A549 (cell line): ENCODE measurements around the gene CEP85. TPM values are rescaled to one million over a fixed set of nuclear protein-coding genes. Genes with fewer than 3 reads are reported as not detected.
A peak's percentile ranks its signal among the peaks of the same experiment; 100 is the strongest.

Experiments
- ATAC-seq, 2 experiments: fragments of 200-7000 bp in 1 of 2; fragments of >200 bp in 1 of 2; cut with Nextera tagmentation in 1 of 2; cut with Tn5 transposase in 1 of 2; 3 replicates each; pipeline versions ENCODE4 v1.8.0 to v1.9.1; 2018 to 2020; ENCODE audit warnings: mild to moderate bottlenecking in 1 of 2, moderate library complexity in 1 of 2
- CTCF ChIA-PET: fragments of 300-600 bp; sonication (Branson Sonifier 250); formaldehyde crosslinking; extraction: SDS; loops from one replicate; lab custom pipeline; 2021; ENCODE audit warnings: antibody characterized with exemption, inconsistent platforms; lab: Yijun Ruan, JAX
- POLR2A ChIA-PET: fragments of 350-600 bp; formaldehyde crosslinking; extraction: SDS; loops from one replicate; lab custom pipeline; 2021; ENCODE audit warnings: antibody characterized with exemption, inconsistent platforms; lab: Yijun Ruan, JAX
- DNase-seq, 2 experiments: peaks; one replicate each; pipeline versions ENCODE4 v3.0.0 to v3.0.0-alpha.2; 2011 to 2016; ENCODE audit warnings: low read depth in 1 of 2, low spot score in 1 of 2
- FAIRE-seq: peaks from 2 replicates; lab custom pipeline; 2011; peaks lifted over from hg19 to GRCh38; lab: Jason Lieb, UNC
- H3K27ac ChIP-seq, 2 experiments: fragments of >200 bp; sonication (Bioruptor Twin); formaldehyde crosslinking; 3 replicates each; pipeline ENCODE4 v1.5.1; 2016 to 2017
- H3K4me1 ChIP-seq: fragments of >200 bp; sonication (Bioruptor Twin); formaldehyde crosslinking; 3 replicates; pipeline ENCODE4 v1.6.1; 2016
- H3K4me2 ChIP-seq: fragments of >200 bp; sonication (Bioruptor Twin); formaldehyde crosslinking; 3 replicates; pipeline ENCODE4 v1.6.1; 2016
- H3K4me3 ChIP-seq: fragments of >200 bp; sonication (Bioruptor Twin); formaldehyde crosslinking; 3 replicates; pipeline ENCODE4 v1.5.1; 2016
- H3K9me3 ChIP-seq: fragments of >200 bp; sonication (Bioruptor Twin); formaldehyde crosslinking; 3 replicates; pipeline ENCODE4 v1.6.1; 2016
- BCL3 ChIP-seq: fragments of >200 bp; sonication (Bioruptor Twin); formaldehyde crosslinking; IDR thresholded peaks from 3 replicates; pipeline ENCODE4 v1.6.1; 2016
- BHLHE40 ChIP-seq: IDR thresholded peaks from 2 replicates; pipeline ENCODE4 v1.6.1; 2012; ENCODE audit warnings: low read depth, low read length, inconsistent platforms
- CHD4 ChIP-seq: fragments of 200-600 bp; sonication (generic); IDR thresholded peaks from 2 replicates; pipeline ENCODE4 v1.6.1; 2016; ENCODE audit warnings: antibody characterized with exemption, mild to moderate bottlenecking, borderline replicate concordance
- CTCF ChIP-seq: fragments of >200 bp; sonication (Bioruptor Twin); formaldehyde crosslinking; IDR thresholded peaks from 3 replicates; pipeline ENCODE4 v1.5.1; 2016
- ELK1 ChIP-seq: fragments of 150-350 bp; IDR thresholded peaks from 2 replicates; pipeline ENCODE4 v1.6.1; 2014; ENCODE audit warnings: low read depth, mild to moderate bottlenecking, low read length
- HDAC2 ChIP-seq: fragments of 200-600 bp; sonication (generic); IDR thresholded peaks from 2 replicates; pipeline ENCODE4 v1.6.1; 2016
- HMGXB4 ChIP-seq: fragments of 250-450 bp; sonication (Bioruptor Pico); IDR thresholded peaks from 2 replicates; pipeline ENCODE4 v1.5.0; 2021; ENCODE audit warnings: mild to moderate bottlenecking, moderate library complexity, borderline replicate concordance
- HOXB13 ChIP-seq: fragments of 250-450 bp; sonication (Bioruptor Pico); IDR thresholded peaks from 2 replicates; pipeline ENCODE4 v1.5.0; 2020; ENCODE audit warnings: low read depth, mild to moderate bottlenecking, moderate library complexity
- HOXB5 ChIP-seq: fragments of 250-450 bp; sonication (Bioruptor Pico); IDR thresholded peaks from 2 replicates; pipeline ENCODE4 v1.5.0; 2020; ENCODE audit warnings: mild to moderate bottlenecking, moderate library complexity
- JUN ChIP-seq, 2 experiments: fragments of >200 bp; sonication (Bioruptor Twin); formaldehyde crosslinking; IDR thresholded peaks; 2 replicates in 1 of 2; 3 replicates in 1 of 2; pipeline ENCODE4 v1.6.1; 2016 to 2017
- JUNB ChIP-seq: fragments of >200 bp; sonication (Bioruptor Twin); formaldehyde crosslinking; IDR thresholded peaks from 2 replicates; pipeline ENCODE4 v1.6.1; 2016
- MAX ChIP-seq: IDR thresholded peaks from 2 replicates; pipeline ENCODE4 v1.6.1; 2012
- MAZ ChIP-seq: fragments of 150-350 bp; IDR thresholded peaks from 2 replicates; pipeline ENCODE4 v1.6.1; 2014; ENCODE audit warnings: antibody characterized with exemption, low read depth, low read length, borderline replicate concordance
- MYC ChIP-seq: IDR thresholded peaks from 2 replicates; pipeline ENCODE4 v1.6.1; 2012; ENCODE audit warnings: mild to moderate bottlenecking, inconsistent platforms, low read length, improper control_type of control experiment, borderline replicate concordance
- PBX3 ChIP-seq: IDR thresholded peaks from 2 replicates; pipeline ENCODE4 v1.6.1; 2012
- RAD21 ChIP-seq, 2 experiments: fragments of >200 bp in 1 of 2; sonication (Bioruptor Twin) in 1 of 2; formaldehyde crosslinking in 1 of 2; IDR thresholded peaks in 1 of 2; conservative IDR thresholded peaks in 1 of 2; 2 replicates in 1 of 2; 3 replicates in 1 of 2; pipeline ENCODE4 v1.6.1; 2012 to 2018; ENCODE audit warnings: inconsistent platforms in 1 of 2
- SMC3 ChIP-seq: fragments of >200 bp; sonication (Bioruptor Twin); formaldehyde crosslinking; IDR thresholded peaks from 3 replicates; pipeline ENCODE4 v1.6.1; 2018; ENCODE audit warnings: inconsistent platforms
- WGBS: methylation state at CpG from one replicate; pipeline ENCODE4 v1.1.6; 2017; ENCODE audit errors: missing lambda C conversion rate; 5-methylcytosine and 5-hydroxymethylcytosine counted together
- polyA plus RNA-seq, 4 experiments: library from polyadenylated mRNA; depleted of rRNA in 3 of 4; stranded (reverse); fragments of >200 nt; fragmentation: RNase III in 1 of 4; extraction: RNeasy Plus Mini Kit Qiagen cat#74134 plus additional on column Dnase treatment in 1 of 4; gene quantifications; 2 replicates in 3 of 4; 3 replicates in 1 of 4; pipeline ENCODE4 v1.2.3, GENCODE V29; 2011 to 2017

CEP85 gene
- polyA plus RNA-seq, 2 of the 4 experiments (the other 2 are of a cell fraction), result 13.0 to 21.1 TPM

GRCh38 chr1:26189751-26190275 lies 44.2 kb upstream of the CEP85 start:
- ChIA-PET POLR2A (no interaction called here), CTCF (interaction anchor here (0.7 to 3.2 kb wide), 7 partner anchors 8 to 201 kb away, joined by 3 to 15 read pairs (median 4); partner anchors contain the start of genes CEP85 and ZNF593)
- ATAC-seq (peak in 1 of 2 experiments; percentile 24; a peak in 1 of 6 replicates), FAIRE-seq (no peak), DNase-seq (no peak)
- no peak overlapping the region for H3K27ac ChIP-seq
- no peak overlapping the region for H3K4me2 ChIP-seq
- H3K9me3 ChIP-seq, result no peaks in the 10 kb centered on the region
- TF ChIP-seq HMGXB4, result no peak
- TF ChIP-seq MYC, result no peak
- no peak for TF ChIP-seq HOXB5 (CRISPR knock-in tag)
- no peak for TF ChIP-seq CHD4
- no peak for TF ChIP-seq BHLHE40
- TF ChIP-seq JUN (IDR thresholded peaks at IDR 0.05), result no peak
- no peak for TF ChIP-seq ELK1
- TF ChIP-seq HOXB13, result no peak
- no peak for TF ChIP-seq SMC3
- no peak for TF ChIP-seq MAZ
- no peaks in the 10 kb centered on the region for H3K4me1 ChIP-seq
- WGBS, result 75% methylated on average over 6 of the region's 7 CpGs
- no peak overlapping the region for H3K4me3 ChIP-seq

GRCh38 chr1:26190373-26190987 lies 43.5 kb upstream of the CEP85 start, which contains the start of gene CATSPER4:
TSS of gene CATSPER4 (plus strand) at chr1:26190602. CDS start at chr1:26190628, 26 bp downstream.
- no peak within 1 kb of the TSS for H3K4me3 ChIP-seq
- FAIRE-seq (no peak), ATAC-seq (peak; percentile 62 to 81; a peak in 5 of 6 replicates), DNase-seq (peak; percentile 44 to 57)
- no peak within 1 kb of the TSS for H3K27ac ChIP-seq
- WGBS, result 55% methylated on average over 12 of the region's 16 CpGs
- H3K4me1 ChIP-seq, result no peaks in the 10 kb centered on the region
- TF ChIP-seq HDAC2, result no peak
- no peak for TF ChIP-seq JUNB
- peak in 1 of 2 experiments; percentile 31; a peak in 1 of 5 replicates for TF ChIP-seq RAD21 (conservative IDR thresholded peaks at IDR 0.05 in 1 of 2, IDR thresholded peaks at IDR 0.05 in 1 of 2)
- TF ChIP-seq MAX, result no peak
- no peak for TF ChIP-seq PBX3
- POLR2A ChIA-PET, result no interaction called here
- H3K9me3 ChIP-seq, result no peaks in the 10 kb centered on the region
- H3K4me2 ChIP-seq, result no peak within 1 kb of the TSS
- CTCF ChIA-PET, result interaction anchor here (0.7 to 3.2 kb wide), 7 partner anchors 14 to 201 kb away, joined by 3 to 15 read pairs (median 3); partner anchors contain the start of genes CEP85 and ZNF593

- Histone ChIP-seq H3K4me1 (no peaks in the 10 kb centered on the region), H3K9me3 (no peaks in the 10 kb centered on the region), H3K4me2 (no peak overlapping the region), H3K4me3 (no peak overlapping the region), H3K27ac (no peak overlapping the region)
- TF ChIP-seq CTCF (no peak), BCL3 (no peak)
- POLR2A ChIA-PET, result no interaction called here
- ATAC-seq (no peak), FAIRE-seq (no peak), DNase-seq (no peak)
- CTCF ChIA-PET, result interaction anchor here (0.7 to 0.9 kb wide), 2 partner anchors 12 to 42 kb away, joined by 3 read pairs; partner anchors contain the start of gene CEP85
- WGBS, result 79% methylated on average over 1 of the region's 3 CpGs
Measured at GRCh38 chr1:26191739-26192138, 42.3 kb upstream of the CEP85 start.
